ENCODE results near the gene RAB11FIP2.

The RAB11FIP2 gene

GRCh38 chr10:117956972-117957371, 89.8 kb downstream of the RAB11FIP2 start:
- in situ Hi-C loops (cut with HindIII; ENCODE audit: low pct_ligation_motif_present, low sequenced_read_pairs): no loop called here
- no peak overlapping the region for H3K4me3 ChIP-seq (ENCODE audit: low read depth, low read length)
- H3K36me3 ChIP-seq (replicated peaks): no peaks in the 10 kb centered on the region
- no peak for TF ChIP-seq CTCF (IDR thresholded peaks at IDR 0.05; ENCODE audit: low read depth, low read length, missing control alignments)
- no peak for DNase-seq
- no peak overlapping the region for H3K27ac ChIP-seq
- H3K27me3 ChIP-seq (replicated peaks): no peaks in the 10 kb centered on the region

GRCh38 chr10:117955176-117955575, 91.6 kb downstream of the RAB11FIP2 start:
- TF ChIP-seq CTCF (IDR thresholded peaks at IDR 0.05; ENCODE audit: low read depth, low read length, missing control alignments): no peak
- no peak overlapping the region for H3K4me3 ChIP-seq (ENCODE audit: low read depth, low read length)
- in situ Hi-C loops (cut with HindIII; ENCODE audit: low pct_ligation_motif_present, low sequenced_read_pairs): no loop called here

More at GRCh38 chr10:117955176-117955575, 91.6 kb downstream of the RAB11FIP2 start:
- H3K27ac ChIP-seq: no peak overlapping the region
- no peaks in the 10 kb centered on the region for H3K27me3 ChIP-seq (replicated peaks)
- no peak for DNase-seq
- no peaks in the 10 kb centered on the region for H3K36me3 ChIP-seq (replicated peaks)
